ENCODE measurements around the gene GFPT2.

The GFPT2 gene

GRCh38 chr5:180358694-180359093 lies 5.6 kb upstream of the GFPT2 start:
- TF ChIP-seq, protein P1, sequence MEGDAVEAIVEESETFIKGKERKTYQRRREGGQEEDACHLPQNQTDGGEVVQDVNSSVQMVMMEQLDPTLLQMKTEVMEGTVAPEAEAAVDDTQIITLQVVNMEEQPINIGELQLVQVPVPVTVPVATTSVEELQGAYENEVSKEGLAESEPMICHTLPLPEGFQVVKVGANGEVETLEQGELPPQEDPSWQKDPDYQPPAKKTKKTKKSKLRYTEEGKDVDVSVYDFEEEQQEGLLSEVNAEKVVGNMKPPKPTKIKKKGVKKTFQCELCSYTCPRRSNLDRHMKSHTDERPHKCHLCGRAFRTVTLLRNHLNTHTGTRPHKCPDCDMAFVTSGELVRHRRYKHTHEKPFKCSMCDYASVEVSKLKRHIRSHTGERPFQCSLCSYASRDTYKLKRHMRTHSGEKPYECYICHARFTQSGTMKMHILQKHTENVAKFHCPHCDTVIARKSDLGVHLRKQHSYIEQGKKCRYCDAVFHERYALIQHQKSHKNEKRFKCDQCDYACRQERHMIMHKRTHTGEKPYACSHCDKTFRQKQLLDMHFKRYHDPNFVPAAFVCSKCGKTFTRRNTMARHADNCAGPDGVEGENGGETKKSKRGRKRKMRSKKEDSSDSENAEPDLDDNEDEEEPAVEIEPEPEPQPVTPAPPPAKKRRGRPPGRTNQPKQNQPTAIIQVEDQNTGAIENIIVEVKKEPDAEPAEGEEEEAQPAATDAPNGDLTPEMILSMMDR (IDR thresholded peaks at IDR 0.05; ENCODE audit: extremely low read depth, missing control alignments), result no peak
- DNase-seq (ENCODE audit: low spot score), result no peak

- DNase-seq (ENCODE audit: low spot score), result no peak
- TF ChIP-seq, protein P1 (IDR thresholded peaks at IDR 0.05; ENCODE audit: extremely low read depth, missing control alignments), result no peak
These were observed 5.0 kb upstream of the GFPT2 start for GRCh38 chr5:180358179-180358578.

- DNase-seq (ENCODE audit: low spot score), result no peak
- TF ChIP-seq, protein P1 (IDR thresholded peaks at IDR 0.05; ENCODE audit: extremely low read depth, missing control alignments), result no peak
These were observed 1.8 kb upstream of the GFPT2 start for GRCh38 chr5:180354966-180355365.

GRCh38 chr5:180353980-180354452 lies 880 bp upstream of the GFPT2 start:
- DNase-seq (ENCODE audit: low spot score), result no peak
- TF ChIP-seq, protein P1 (IDR thresholded peaks at IDR 0.05; ENCODE audit: extremely low read depth, missing control alignments), result no peak

- TF ChIP-seq, protein P1 (IDR thresholded peaks at IDR 0.05; ENCODE audit: extremely low read depth, missing control alignments), result no peak
- DNase-seq (ENCODE audit: low spot score), result peak; percentile 57
These were observed 754 bp downstream of the GFPT2 start for GRCh38 chr5:180352116-180353047.

DNA sequence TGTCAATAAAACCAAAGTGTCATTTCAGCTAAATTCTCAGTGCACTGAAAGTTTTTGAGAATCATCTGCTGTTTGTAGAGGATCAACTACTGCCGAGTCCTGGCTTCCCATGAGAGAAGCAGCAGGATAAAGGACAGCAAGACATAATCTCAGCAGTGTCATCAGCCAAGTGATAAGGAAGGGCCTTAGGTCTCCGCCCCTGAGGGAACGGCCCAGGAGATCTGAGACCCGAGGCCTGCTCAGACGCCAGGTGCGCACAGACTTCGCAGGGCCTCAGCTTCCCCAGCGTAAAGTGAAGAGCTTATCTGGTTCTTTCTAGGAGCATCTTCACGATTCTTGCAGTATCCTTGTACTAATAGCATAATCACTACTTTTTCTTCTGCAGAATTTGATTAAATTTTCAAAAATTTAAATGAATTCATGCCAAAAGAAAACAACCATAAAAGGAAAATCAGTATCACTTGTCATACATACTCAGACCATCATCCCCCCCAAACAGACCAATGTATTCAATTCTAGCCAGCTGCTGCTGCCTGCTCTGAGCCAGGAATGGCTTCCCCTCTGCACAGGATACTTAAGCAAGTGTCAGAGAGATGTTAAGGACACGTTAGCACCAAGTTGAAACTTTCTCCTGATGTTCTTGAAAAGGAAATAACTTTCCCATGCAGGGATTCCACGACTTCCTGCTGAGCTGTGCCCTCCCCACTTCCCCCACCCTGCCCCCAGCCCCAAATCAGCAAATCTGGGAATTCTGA lies 2.2 kb downstream of the GFPT2 start:
- DNase-seq (ENCODE audit: low spot score), result no peak
- TF ChIP-seq, protein P1 (IDR thresholded peaks at IDR 0.05; ENCODE audit: extremely low read depth, missing control alignments), result no peak

DNA sequence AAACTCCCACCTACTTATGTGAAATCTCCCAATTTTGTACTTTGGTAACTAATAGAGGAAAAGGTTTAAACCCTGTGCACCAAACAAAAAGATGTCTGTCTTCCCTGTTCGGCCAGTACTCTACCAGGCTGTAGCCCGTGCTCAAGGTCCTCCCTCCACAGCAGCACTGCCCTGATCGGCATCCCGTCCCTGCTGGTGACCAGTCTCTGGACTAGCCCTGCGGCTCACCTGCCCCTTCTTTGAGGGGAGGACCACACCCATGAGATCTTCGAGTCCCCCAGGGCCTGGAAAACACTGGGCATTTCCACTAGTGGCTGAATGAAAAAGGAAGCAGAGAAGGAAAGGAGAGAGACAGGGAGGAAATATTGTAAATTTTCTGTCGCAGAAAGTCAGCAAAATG lies 2.8 kb downstream of the GFPT2 start:
- no peak for DNase-seq (ENCODE audit: low spot score)
- TF ChIP-seq, protein P1 (IDR thresholded peaks at IDR 0.05; ENCODE audit: extremely low read depth, missing control alignments), result no peak
